Measurements from ENCODE around the gene TGFBI.

TGFBI gene

GRCh38 chr5:136084698-136085097, 55.9 kb downstream of the TGFBI start:
- DNase-seq (ENCODE audit: low spot score in 2 of 2) (no peak), ATAC-seq (replicated peaks; ENCODE audit: extremely low read depth, poor library complexity, severe bottlenecking) (no peak)
- Mint-ChIP-seq H3K27ac (ENCODE audit: low read depth) (no peak overlapping the region), H3K9me3 (no peaks in the 10 kb centered on the region), H3K4me3 (no peak overlapping the region), H3K27me3 (peaks cover 11% of the 10 kb centered on the region), H3K4me1 (peaks cover 11% of the 10 kb centered on the region), H3K36me3 (ENCODE audit: insufficient read depth) (peaks cover 8% of the 10 kb centered on the region)

GRCh38 chr5:136086783-136087566, 58.2 kb downstream of the TGFBI start:
- no peaks in the 10 kb centered on the region for H3K27me3 Mint-ChIP-seq
- ATAC-seq (replicated peaks; ENCODE audit: extremely low read depth, poor library complexity, severe bottlenecking), result no peak
- H3K27ac Mint-ChIP-seq (ENCODE audit: low read depth), result no peak overlapping the region
- H3K4me3 Mint-ChIP-seq, result no peak overlapping the region
- no peak for DNase-seq (ENCODE audit: low spot score in 2 of 2)
- no peaks in the 10 kb centered on the region for H3K9me3 Mint-ChIP-seq
- no peaks in the 10 kb centered on the region for H3K36me3 Mint-ChIP-seq (ENCODE audit: insufficient read depth)
- no peaks in the 10 kb centered on the region for H3K4me1 Mint-ChIP-seq

GRCh38 chr5:136087961-136088871, 59.4 kb downstream of the TGFBI start:
- no peak overlapping the region for H3K27ac Mint-ChIP-seq (ENCODE audit: low read depth)
- no peak overlapping the region for H3K4me3 Mint-ChIP-seq
- H3K27me3 Mint-ChIP-seq, result peaks cover 1% of the 10 kb centered on the region
- H3K4me1 Mint-ChIP-seq, result no peaks in the 10 kb centered on the region
- ATAC-seq (replicated peaks; ENCODE audit: extremely low read depth, poor library complexity, severe bottlenecking) (no peak), DNase-seq (ENCODE audit: low spot score in 2 of 2) (no peak)
- no peaks in the 10 kb centered on the region for H3K36me3 Mint-ChIP-seq (ENCODE audit: insufficient read depth)
- no peaks in the 10 kb centered on the region for H3K9me3 Mint-ChIP-seq

GRCh38 chr5:136089791-136090190, 61.0 kb downstream of the TGFBI start:
- Mint-ChIP-seq H3K4me1 (no peaks in the 10 kb centered on the region), H3K27ac (ENCODE audit: low read depth) (no peak overlapping the region), H3K27me3 (peaks cover 17% of the 10 kb centered on the region), H3K9me3 (no peaks in the 10 kb centered on the region), H3K36me3 (ENCODE audit: insufficient read depth) (no peaks in the 10 kb centered on the region), H3K4me3 (no peak overlapping the region)
- ATAC-seq (replicated peaks; ENCODE audit: extremely low read depth, poor library complexity, severe bottlenecking) (no peak), DNase-seq (ENCODE audit: low spot score in 2 of 2) (no peak)

- Mint-ChIP-seq H3K27ac (ENCODE audit: low read depth) (no peak overlapping the region), H3K36me3 (ENCODE audit: insufficient read depth) (no peaks in the 10 kb centered on the region), H3K9me3 (no peaks in the 10 kb centered on the region), H3K4me1 (no peaks in the 10 kb centered on the region), H3K4me3 (no peak overlapping the region), H3K27me3 (peaks cover 22% of the 10 kb centered on the region)
- DNase-seq (ENCODE audit: low spot score in 2 of 2), result no peak
- no peak for ATAC-seq (replicated peaks; ENCODE audit: extremely low read depth, poor library complexity, severe bottlenecking)
These were observed 61.5 kb downstream of the TGFBI start for GRCh38 chr5:136090319-136090718.

- DNase-seq (ENCODE audit: low spot score in 2 of 2), result no peak
- no peaks in the 10 kb centered on the region for H3K4me1 Mint-ChIP-seq
- H3K9me3 Mint-ChIP-seq, result no peaks in the 10 kb centered on the region
- H3K27ac Mint-ChIP-seq (ENCODE audit: low read depth), result no peak overlapping the region
- H3K27me3 Mint-ChIP-seq, result peaks cover 54% of the 10 kb centered on the region
- H3K36me3 Mint-ChIP-seq (ENCODE audit: insufficient read depth), result no peaks in the 10 kb centered on the region
- ATAC-seq (replicated peaks; ENCODE audit: extremely low read depth, poor library complexity, severe bottlenecking), result no peak
- no peak overlapping the region for H3K4me3 Mint-ChIP-seq
These were observed 65.6 kb downstream of the TGFBI start for GRCh38 chr5:136094189-136094912.

GRCh38 chr5:136094913-136095641, 66.3 kb downstream of the TGFBI start:
- Mint-ChIP-seq H3K9me3 (no peaks in the 10 kb centered on the region), H3K36me3 (ENCODE audit: insufficient read depth) (no peaks in the 10 kb centered on the region), H3K27ac (ENCODE audit: low read depth) (no peak overlapping the region), H3K27me3 (peaks cover 54% of the 10 kb centered on the region), H3K4me1 (no peaks in the 10 kb centered on the region), H3K4me3 (no peak overlapping the region)
- no peak for DNase-seq (ENCODE audit: low spot score in 2 of 2)
- ATAC-seq (replicated peaks; ENCODE audit: extremely low read depth, poor library complexity, severe bottlenecking), result no peak

DNA sequence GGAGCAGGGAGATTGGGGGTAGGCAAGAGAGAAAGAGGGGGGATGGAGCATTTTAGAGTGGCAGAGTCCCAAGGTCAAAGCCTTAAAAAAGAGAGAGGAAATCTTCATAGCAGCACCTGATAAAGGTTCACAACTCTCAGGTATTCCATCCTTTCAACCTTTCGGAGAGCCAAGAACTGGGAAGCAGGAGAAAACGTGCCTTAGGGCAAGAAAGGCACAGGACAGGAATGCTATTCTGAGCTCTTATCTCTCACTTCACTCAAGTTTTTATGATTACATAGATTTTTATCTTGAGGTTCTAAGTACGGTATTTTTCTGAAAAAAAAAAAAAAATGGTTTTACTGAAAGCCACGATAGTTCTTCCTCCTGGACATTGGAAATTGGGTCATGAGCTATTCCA, 69.4 kb downstream of the TGFBI start:
- H3K9me3 Mint-ChIP-seq, result no peaks in the 10 kb centered on the region
- H3K4me3 Mint-ChIP-seq, result no peak overlapping the region
- no peaks in the 10 kb centered on the region for H3K36me3 Mint-ChIP-seq (ENCODE audit: insufficient read depth)
- peaks cover 53% of the 10 kb centered on the region for H3K27me3 Mint-ChIP-seq
- no peak overlapping the region for H3K27ac Mint-ChIP-seq (ENCODE audit: low read depth)
- ATAC-seq (replicated peaks; ENCODE audit: extremely low read depth, poor library complexity, severe bottlenecking) (no peak), DNase-seq (ENCODE audit: low spot score in 2 of 2) (no peak)
- no peaks in the 10 kb centered on the region for H3K4me1 Mint-ChIP-seq

DNA sequence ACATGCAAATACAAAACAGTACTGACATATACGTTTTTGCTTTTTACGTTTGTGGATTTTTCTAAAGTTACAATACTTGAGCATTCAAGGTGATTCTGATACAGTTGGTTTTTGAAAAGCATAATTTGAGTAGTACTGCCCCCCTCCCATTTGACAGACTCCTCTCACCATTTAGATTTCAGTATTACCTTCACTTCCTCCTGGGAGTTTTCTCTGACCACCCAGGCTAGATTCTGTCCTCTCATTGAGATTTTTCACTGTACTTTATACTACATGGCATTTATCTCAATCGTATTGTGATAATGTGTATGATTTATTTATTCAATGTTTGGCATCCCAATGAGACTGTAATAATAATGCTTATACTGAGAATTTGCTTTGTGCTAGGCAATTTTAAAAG, 71.1 kb downstream of the TGFBI start:
- H3K9me3 Mint-ChIP-seq, result no peaks in the 10 kb centered on the region
- H3K4me3 Mint-ChIP-seq, result no peak overlapping the region
- no peak overlapping the region for H3K27ac Mint-ChIP-seq (ENCODE audit: low read depth)
- H3K4me1 Mint-ChIP-seq, result no peaks in the 10 kb centered on the region
- H3K27me3 Mint-ChIP-seq, result peaks cover 43% of the 10 kb centered on the region
- DNase-seq (ENCODE audit: low spot score in 2 of 2) (no peak), ATAC-seq (replicated peaks; ENCODE audit: extremely low read depth, poor library complexity, severe bottlenecking) (no peak)
- no peaks in the 10 kb centered on the region for H3K36me3 Mint-ChIP-seq (ENCODE audit: insufficient read depth)

GRCh38 chr5:136101884-136102283, 73.1 kb downstream of the TGFBI start:
- Mint-ChIP-seq H3K27ac (ENCODE audit: low read depth) (no peak overlapping the region), H3K4me1 (no peaks in the 10 kb centered on the region), H3K9me3 (no peaks in the 10 kb centered on the region), H3K27me3 (peaks cover 31% of the 10 kb centered on the region), H3K4me3 (no peak overlapping the region), H3K36me3 (ENCODE audit: insufficient read depth) (no peaks in the 10 kb centered on the region)
- DNase-seq (ENCODE audit: low spot score in 2 of 2) (no peak), ATAC-seq (replicated peaks; ENCODE audit: extremely low read depth, poor library complexity, severe bottlenecking) (no peak)

- Mint-ChIP-seq H3K36me3 (ENCODE audit: insufficient read depth) (no peaks in the 10 kb centered on the region), H3K4me1 (no peaks in the 10 kb centered on the region), H3K27ac (ENCODE audit: low read depth) (no peak overlapping the region), H3K27me3 (peaks cover 19% of the 10 kb centered on the region), H3K9me3 (no peaks in the 10 kb centered on the region), H3K4me3 (no peak overlapping the region)
- ATAC-seq (replicated peaks; ENCODE audit: extremely low read depth, poor library complexity, severe bottlenecking), result no peak
- DNase-seq (ENCODE audit: low spot score in 2 of 2), result no peak
These were observed 74.3 kb downstream of the TGFBI start for GRCh38 chr5:136103118-136103517.

DNA sequence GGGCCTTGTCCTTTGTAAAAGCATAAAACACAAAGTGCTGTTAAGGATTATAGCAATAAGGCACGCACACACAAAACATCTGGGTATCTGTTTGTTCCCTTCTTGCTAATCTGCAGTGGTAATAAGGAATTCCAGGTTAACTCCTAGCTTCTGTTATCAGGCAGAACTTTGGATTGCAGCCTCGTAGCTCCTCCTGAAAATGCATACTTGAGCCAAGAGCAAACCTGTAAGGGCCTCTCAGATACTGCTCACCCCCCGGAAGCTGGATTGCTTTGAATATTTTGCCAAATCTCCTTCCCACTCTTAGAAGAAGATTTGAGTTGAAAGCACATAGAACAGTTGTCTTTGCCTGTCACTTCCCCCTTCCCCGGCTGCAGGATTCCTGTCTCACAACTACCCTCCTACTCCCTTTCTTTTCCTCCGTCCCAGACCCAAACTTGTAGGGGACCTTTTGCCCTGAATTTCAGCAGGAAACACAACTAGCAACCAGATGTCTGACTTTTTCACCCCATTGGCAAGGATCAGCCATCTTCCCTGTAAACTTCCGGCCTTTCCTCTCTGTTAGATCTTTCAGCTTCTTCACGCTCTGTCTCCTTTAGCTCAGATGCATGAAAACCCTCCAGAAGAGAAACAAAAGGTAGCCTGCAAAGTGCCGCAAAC, 75.6 kb downstream of the TGFBI start:
- no peaks in the 10 kb centered on the region for H3K9me3 Mint-ChIP-seq
- ATAC-seq (replicated peaks; ENCODE audit: extremely low read depth, poor library complexity, severe bottlenecking), result no peak
- H3K4me1 Mint-ChIP-seq, result no peaks in the 10 kb centered on the region
- H3K27ac Mint-ChIP-seq (ENCODE audit: low read depth), result no peak overlapping the region
- peaks cover 11% of the 10 kb centered on the region for H3K27me3 Mint-ChIP-seq
- DNase-seq (ENCODE audit: low spot score in 2 of 2), result no peak
- no peak overlapping the region for H3K4me3 Mint-ChIP-seq
- no peaks in the 10 kb centered on the region for H3K36me3 Mint-ChIP-seq (ENCODE audit: insufficient read depth)
